Measurements from ENCODE around the gene SH3RF2. TPM values are rescaled to one million over a fixed set of nuclear protein-coding genes. Genes with fewer than 3 reads are reported as not detected.

Gene SH3RF2
- total RNA-seq, 1 donor from 2014 or later: 0.38 TPM

DNA sequence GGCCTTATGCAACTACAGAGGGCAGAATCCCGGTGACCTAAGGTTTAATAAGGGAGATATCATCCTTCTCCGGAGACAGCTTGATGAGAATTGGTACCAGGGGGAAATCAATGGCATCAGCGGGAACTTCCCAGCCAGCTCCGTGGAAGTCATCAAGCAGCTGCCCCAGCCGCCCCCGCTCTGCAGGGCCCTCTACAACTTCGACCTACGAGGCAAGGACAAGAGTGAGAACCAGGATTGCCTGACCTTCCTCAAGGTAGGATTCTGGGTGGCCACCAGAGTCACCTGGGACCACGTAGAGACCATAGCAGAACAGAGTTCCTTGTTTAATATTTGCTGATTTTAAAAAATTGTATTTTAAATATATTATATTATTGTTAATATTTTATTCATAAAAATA, 63.7 kb downstream of the SH3RF2 start:
- Mint-ChIP-seq H3K4me1 (ENCODE audit: unreplicated experiment) (no peaks in the 10 kb centered on the region), H3K27me3 (ENCODE audit: unreplicated experiment) (no peaks in the 10 kb centered on the region), H3K36me3 (ENCODE audit: unreplicated experiment) (no peaks in the 10 kb centered on the region), H3K4me3 (ENCODE audit: unreplicated experiment) (no peak overlapping the region), H3K9me3 (ENCODE audit: unreplicated experiment) (no peaks in the 10 kb centered on the region), H3K27ac (ENCODE audit: unreplicated experiment) (no peak overlapping the region)
- no peak for DNase-seq (ENCODE audit: extremely low spot score, unreplicated experiment)
- TF ChIP-seq, protein P1, sequence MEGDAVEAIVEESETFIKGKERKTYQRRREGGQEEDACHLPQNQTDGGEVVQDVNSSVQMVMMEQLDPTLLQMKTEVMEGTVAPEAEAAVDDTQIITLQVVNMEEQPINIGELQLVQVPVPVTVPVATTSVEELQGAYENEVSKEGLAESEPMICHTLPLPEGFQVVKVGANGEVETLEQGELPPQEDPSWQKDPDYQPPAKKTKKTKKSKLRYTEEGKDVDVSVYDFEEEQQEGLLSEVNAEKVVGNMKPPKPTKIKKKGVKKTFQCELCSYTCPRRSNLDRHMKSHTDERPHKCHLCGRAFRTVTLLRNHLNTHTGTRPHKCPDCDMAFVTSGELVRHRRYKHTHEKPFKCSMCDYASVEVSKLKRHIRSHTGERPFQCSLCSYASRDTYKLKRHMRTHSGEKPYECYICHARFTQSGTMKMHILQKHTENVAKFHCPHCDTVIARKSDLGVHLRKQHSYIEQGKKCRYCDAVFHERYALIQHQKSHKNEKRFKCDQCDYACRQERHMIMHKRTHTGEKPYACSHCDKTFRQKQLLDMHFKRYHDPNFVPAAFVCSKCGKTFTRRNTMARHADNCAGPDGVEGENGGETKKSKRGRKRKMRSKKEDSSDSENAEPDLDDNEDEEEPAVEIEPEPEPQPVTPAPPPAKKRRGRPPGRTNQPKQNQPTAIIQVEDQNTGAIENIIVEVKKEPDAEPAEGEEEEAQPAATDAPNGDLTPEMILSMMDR (IDR thresholded peaks at IDR 0.05): no peak

DNA sequence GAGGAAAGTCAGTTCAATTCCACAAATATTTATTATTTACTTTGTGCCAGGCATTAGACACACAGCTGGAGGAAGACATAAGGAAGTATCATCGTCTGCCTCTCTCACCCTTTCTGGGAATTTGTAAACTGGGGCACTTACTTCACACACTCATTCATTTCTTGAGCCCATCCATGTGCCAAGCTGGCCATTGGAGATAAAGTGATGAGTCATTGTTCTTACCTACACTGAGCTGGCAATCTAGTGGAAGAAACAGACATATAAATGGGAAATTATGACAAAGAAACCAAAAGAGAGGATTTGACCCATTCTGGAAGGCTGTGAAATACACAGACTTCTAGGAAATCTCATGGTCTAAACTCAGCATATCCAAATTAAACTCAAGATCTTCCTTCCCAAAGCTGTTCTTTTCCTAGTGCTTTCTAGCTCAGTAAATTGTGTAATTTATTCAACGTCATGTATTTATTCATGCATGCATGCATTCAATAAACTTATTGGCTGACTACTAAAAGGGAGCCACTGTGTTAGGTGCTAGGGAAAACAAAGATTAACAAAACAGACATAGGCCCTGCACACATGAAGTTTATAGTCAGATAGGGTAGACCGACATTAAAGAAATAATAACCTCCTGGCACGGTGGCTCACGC, 65.3 kb downstream of the SH3RF2 start:
- TF ChIP-seq, protein P1 (IDR thresholded peaks at IDR 0.05): no peak
- Mint-ChIP-seq H3K27me3 (ENCODE audit: unreplicated experiment) (no peaks in the 10 kb centered on the region), H3K9me3 (ENCODE audit: unreplicated experiment) (no peaks in the 10 kb centered on the region), H3K36me3 (ENCODE audit: unreplicated experiment) (no peaks in the 10 kb centered on the region), H3K27ac (ENCODE audit: unreplicated experiment) (no peak overlapping the region), H3K4me3 (ENCODE audit: unreplicated experiment) (no peak overlapping the region), H3K4me1 (ENCODE audit: unreplicated experiment) (peaks cover 4% of the 10 kb centered on the region)
- no peak for DNase-seq (ENCODE audit: extremely low spot score, unreplicated experiment)

DNA sequence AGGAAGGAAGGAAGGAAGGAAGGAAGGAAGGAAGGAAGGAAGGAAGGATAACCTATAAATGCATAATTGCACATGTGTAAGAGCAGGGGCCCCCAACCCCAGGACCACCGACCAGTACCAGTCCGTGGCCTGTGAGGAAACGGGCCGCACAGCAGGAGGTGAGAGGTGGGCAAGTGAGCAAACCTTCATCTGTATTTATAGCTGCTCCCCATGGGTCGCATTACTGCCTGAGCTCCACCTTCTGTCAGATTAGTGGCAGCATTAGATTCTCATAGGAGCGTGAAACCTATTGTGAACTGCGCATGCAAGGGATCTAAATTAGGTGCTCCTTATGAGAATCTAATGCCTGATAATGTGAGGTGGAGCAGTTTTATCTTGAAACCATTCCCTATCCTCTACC, 66.1 kb downstream of the SH3RF2 start:
- Mint-ChIP-seq H3K27me3 (ENCODE audit: unreplicated experiment) (no peaks in the 10 kb centered on the region), H3K27ac (ENCODE audit: unreplicated experiment) (no peak overlapping the region), H3K9me3 (ENCODE audit: unreplicated experiment) (no peaks in the 10 kb centered on the region), H3K4me3 (ENCODE audit: unreplicated experiment) (no peak overlapping the region), H3K4me1 (ENCODE audit: unreplicated experiment) (peaks cover 4% of the 10 kb centered on the region), H3K36me3 (ENCODE audit: unreplicated experiment) (no peaks in the 10 kb centered on the region)
- DNase-seq (ENCODE audit: extremely low spot score, unreplicated experiment): no peak
- TF ChIP-seq, protein P1 (IDR thresholded peaks at IDR 0.05): no peak

DNA sequence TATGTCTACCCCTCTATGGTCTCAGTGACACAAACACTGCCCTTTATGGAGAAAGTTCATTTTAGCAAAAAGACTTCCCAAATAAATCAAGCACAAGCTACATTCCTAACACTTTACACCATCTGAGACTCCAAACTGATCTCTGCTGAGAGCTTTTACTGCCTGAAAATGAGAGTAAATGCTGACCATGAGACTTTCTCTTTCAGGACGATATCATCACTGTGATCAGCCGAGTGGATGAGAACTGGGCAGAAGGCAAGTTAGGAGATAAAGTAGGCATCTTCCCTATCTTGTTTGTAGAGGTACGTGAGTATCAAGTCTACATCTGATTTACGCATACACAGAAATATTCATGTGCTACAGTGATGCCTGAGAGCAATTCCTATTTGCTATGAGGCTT, 67.5 kb downstream of the SH3RF2 start:
- Mint-ChIP-seq H3K4me3 (ENCODE audit: unreplicated experiment) (no peak overlapping the region), H3K9me3 (ENCODE audit: unreplicated experiment) (no peaks in the 10 kb centered on the region), H3K36me3 (ENCODE audit: unreplicated experiment) (no peaks in the 10 kb centered on the region), H3K4me1 (ENCODE audit: unreplicated experiment) (peaks cover 4% of the 10 kb centered on the region), H3K27ac (ENCODE audit: unreplicated experiment) (no peak overlapping the region), H3K27me3 (ENCODE audit: unreplicated experiment) (no peaks in the 10 kb centered on the region)
- DNase-seq (ENCODE audit: extremely low spot score, unreplicated experiment): no peak
- TF ChIP-seq, protein P1 (IDR thresholded peaks at IDR 0.05): no peak

DNA sequence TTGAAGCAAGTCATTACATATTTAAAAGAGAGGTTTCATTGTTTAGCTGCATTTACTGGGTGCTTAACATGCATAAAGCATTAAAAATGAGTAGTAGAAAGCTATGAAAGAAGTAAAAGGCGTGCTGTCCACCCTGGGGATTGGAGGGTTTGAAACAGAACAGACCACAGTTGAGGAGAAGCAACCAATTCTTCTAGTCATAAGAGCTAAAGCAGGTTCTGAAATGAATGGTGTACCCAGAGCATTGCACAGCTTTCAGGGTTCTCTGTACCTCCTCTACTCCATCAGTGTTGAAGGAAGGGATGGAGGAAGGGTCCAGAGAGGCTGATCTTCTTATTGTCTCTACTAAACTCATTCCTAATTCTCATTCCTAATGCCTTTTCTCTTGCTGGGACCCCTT, 68.9 kb downstream of the SH3RF2 start:
- TF ChIP-seq, protein P1 (IDR thresholded peaks at IDR 0.05): no peak

More for the DNA sequence above, 68.9 kb downstream of the SH3RF2 start:
- no peaks in the 10 kb centered on the region for H3K36me3 Mint-ChIP-seq (ENCODE audit: unreplicated experiment)
- H3K27me3 Mint-ChIP-seq (ENCODE audit: unreplicated experiment): no peaks in the 10 kb centered on the region
- H3K27ac Mint-ChIP-seq (ENCODE audit: unreplicated experiment): no peak overlapping the region
- no peak overlapping the region for H3K4me3 Mint-ChIP-seq (ENCODE audit: unreplicated experiment)
- no peak for DNase-seq (ENCODE audit: extremely low spot score, unreplicated experiment)
- H3K9me3 Mint-ChIP-seq (ENCODE audit: unreplicated experiment): no peaks in the 10 kb centered on the region
- H3K4me1 Mint-ChIP-seq (ENCODE audit: unreplicated experiment): peaks cover 4% of the 10 kb centered on the region
